Left lung (tissue), 10 donors: ENCODE measurements around the gene TRMT10A. TPM values are rescaled to one million over a fixed set of nuclear protein-coding genes. Genes with fewer than 3 reads are reported as not detected.

Experiments
- ATAC-seq: fragments of 200-7000 bp; cut with Tn5 transposase; one replicate; pipeline ENCODE4 v1.9.1; 2020; ENCODE audit warnings: moderate library complexity
- DNase-seq, 4 donors: peaks; one replicate each; pipeline ENCODE4 v3.0.0-alpha.2; 2013 to 2020
- H3K27ac ChIP-seq, 2 donors: fragments of 200-600 bp; sonication (generic) in 1 of 2; one replicate each; pipeline versions ENCODE4 v1.5.0 to v1.8.0; 2020 to 2021
- H3K27me3 ChIP-seq, 2 donors: fragments of 200-600 bp; sonication (generic) in 1 of 2; one replicate each; pipeline versions ENCODE4 v1.5.0 to v1.8.0; 2020 to 2021
- H3K36me3 ChIP-seq, 2 donors: fragments of 200-600 bp; sonication (generic) in 1 of 2; one replicate each; pipeline versions ENCODE4 v1.5.0 to v1.8.0; 2020 to 2021
- H3K4me1 ChIP-seq, 2 donors: fragments of 200-600 bp; one replicate each; pipeline ENCODE4 v1.8.0; 2021
- H3K4me3 ChIP-seq, 2 donors: fragments of 200-600 bp; sonication (generic) in 1 of 2; one replicate each; pipeline versions ENCODE4 v1.5.0 to v1.8.0; 2020 to 2021; ENCODE audit warnings: mild to moderate bottlenecking in 1 of 2
- H3K9me3 ChIP-seq, 2 donors: fragments of 200-600 bp; sonication (generic) in 1 of 2; one replicate each; pipeline versions ENCODE4 v1.5.0 to v1.8.0; 2020 to 2021
- CTCF ChIP-seq, 2 donors: fragments of 200-600 bp; sonication (generic) in 1 of 2; IDR thresholded peaks; one replicate each; pipeline versions ENCODE4 v1.5.0 to v1.8.0; 2021; ENCODE audit warnings: antibody characterized with exemption in 2 of 2
- intact Hi-C, 2 donors: fragments of 100-400 bp; cut with DNase I; formaldehyde crosslinking; loops; one replicate each; pipeline versions ENCODE4 v1.11.2 to v1.14.2; 2022
- polyA plus RNA-seq, 6 donors: library from polyadenylated mRNA; unstranded; fragments of 120-200 nt; gene quantifications; one replicate each; pipeline ENCODE4 v1.2.1, GENCODE V29; 2013; ENCODE audit not compliant: insufficient read length in 6 of 6
- total RNA-seq, 2 donors: library from RNA; stranded (reverse); fragmentation: NEBNext Ultra II Directional; extraction: Animal tissue kit (Norgen Biotek cat#: 25700); gene quantifications; one replicate each; pipeline ENCODE4 v1.2.1, GENCODE V29; 2021
- donor health status: DM: no; HTN: yes; CAD: no.
- donor health status: DM: no; HTN: no; CAD: no.

TRMT10A gene
- total and polyA plus RNA-seq, 8 donors = 5.1 to 15.1 (median 13.7) TPM

GRCh38 chr4:99587803-99588202 is 24.0 kb upstream of the TRMT10A start:
- no peak for ATAC-seq
- H3K27me3 ChIP-seq = no peaks in the 10 kb centered on the region
- H3K9me3 ChIP-seq = no peaks in the 10 kb centered on the region
- no peak for DNase-seq
- intact Hi-C loops = no loop called here
- H3K4me1 ChIP-seq = no peaks in the 10 kb centered on the region
- H3K4me3 ChIP-seq = no peak overlapping the region
- TF ChIP-seq CTCF (IDR thresholded peaks at IDR 0.05) = no peak
- no peak overlapping the region for H3K27ac ChIP-seq
- no peaks in the 10 kb centered on the region for H3K36me3 ChIP-seq

GRCh38 chr4:99587309-99587708 is 23.5 kb upstream of the TRMT10A start:
- intact Hi-C loops = no loop called here
- no peak overlapping the region for H3K4me3 ChIP-seq
- ATAC-seq (no peak), DNase-seq (no peak)
- no peak overlapping the region for H3K27ac ChIP-seq
- no peaks in the 10 kb centered on the region for H3K9me3 ChIP-seq
- no peaks in the 10 kb centered on the region for H3K4me1 ChIP-seq
- H3K36me3 ChIP-seq = no peaks in the 10 kb centered on the region
- H3K27me3 ChIP-seq = no peaks in the 10 kb centered on the region
- no peak for TF ChIP-seq CTCF (IDR thresholded peaks at IDR 0.05)

GRCh38 chr4:99586797-99587196 is 23.0 kb upstream of the TRMT10A start:
- Histone ChIP-seq H3K4me3 (no peak overlapping the region), H3K27ac (no peak overlapping the region), H3K27me3 (no peaks in the 10 kb centered on the region), H3K9me3 (no peaks in the 10 kb centered on the region), H3K36me3 (no peaks in the 10 kb centered on the region), H3K4me1 (no peaks in the 10 kb centered on the region)
- no peak for ATAC-seq
- intact Hi-C loops = no loop called here
- no peak for TF ChIP-seq CTCF (IDR thresholded peaks at IDR 0.05)
- DNase-seq = no peak

DNA sequence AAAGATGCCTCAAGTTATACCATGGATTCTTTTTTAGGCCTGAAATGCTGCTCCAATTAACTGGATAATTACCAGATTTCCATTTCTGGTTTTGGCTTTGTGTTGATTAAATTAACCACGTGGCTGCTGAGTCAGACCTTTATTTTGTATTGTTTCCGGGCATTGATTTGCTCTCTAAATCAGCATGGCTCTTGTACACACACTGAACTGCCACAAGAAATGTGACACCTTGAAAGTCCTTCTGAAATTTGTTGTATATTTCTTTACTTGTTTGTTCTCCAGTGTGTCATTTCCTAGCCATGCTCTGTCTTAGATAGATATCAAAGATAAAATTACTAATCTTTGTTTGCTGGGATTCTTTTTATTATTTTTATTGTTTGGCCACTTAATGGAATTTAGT is 22.5 kb upstream of the TRMT10A start:
- no peak for DNase-seq
- no peak overlapping the region for H3K27ac ChIP-seq
- no peaks in the 10 kb centered on the region for H3K27me3 ChIP-seq
- no peak for ATAC-seq
- no peak for TF ChIP-seq CTCF (IDR thresholded peaks at IDR 0.05)
- intact Hi-C loops = no loop called here
- H3K9me3 ChIP-seq = no peaks in the 10 kb centered on the region
- H3K36me3 ChIP-seq = no peaks in the 10 kb centered on the region
- H3K4me1 ChIP-seq = no peaks in the 10 kb centered on the region
- no peak overlapping the region for H3K4me3 ChIP-seq

DNA sequence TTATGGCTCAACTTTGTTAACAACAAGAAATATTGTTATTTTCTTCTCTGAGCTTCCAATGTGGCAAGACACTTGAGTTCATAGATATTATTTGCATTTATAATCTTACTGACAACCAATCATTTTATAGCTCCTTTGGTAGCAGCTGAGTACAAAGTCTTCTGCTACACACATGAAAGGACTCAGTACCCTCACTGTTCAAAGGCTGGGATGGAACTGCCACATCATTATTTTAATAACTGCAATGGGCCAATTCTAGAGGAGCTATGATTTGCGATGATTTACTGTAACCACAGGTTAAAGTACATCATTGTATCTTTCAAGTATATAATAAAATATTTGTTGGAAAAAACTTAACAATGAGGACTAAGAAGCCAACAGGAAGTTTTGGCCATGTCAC is 21.7 kb upstream of the TRMT10A start:
- Histone ChIP-seq H3K9me3 (no peaks in the 10 kb centered on the region), H3K27me3 (no peaks in the 10 kb centered on the region), H3K4me3 (no peak overlapping the region), H3K36me3 (no peaks in the 10 kb centered on the region), H3K27ac (no peak overlapping the region), H3K4me1 (no peaks in the 10 kb centered on the region)
- no peak for ATAC-seq
- no peak for DNase-seq
- intact Hi-C loops = no loop called here
- TF ChIP-seq CTCF (IDR thresholded peaks at IDR 0.05) = no peak
